ENCODE results near the gene PTPN5. TPM values are rescaled to one million over a fixed set of nuclear protein-coding genes. Genes with fewer than 3 reads are reported as not detected.

PTPN5 gene
- total RNA-seq, 1 experiment from 2014 or later: not detected

DNA sequence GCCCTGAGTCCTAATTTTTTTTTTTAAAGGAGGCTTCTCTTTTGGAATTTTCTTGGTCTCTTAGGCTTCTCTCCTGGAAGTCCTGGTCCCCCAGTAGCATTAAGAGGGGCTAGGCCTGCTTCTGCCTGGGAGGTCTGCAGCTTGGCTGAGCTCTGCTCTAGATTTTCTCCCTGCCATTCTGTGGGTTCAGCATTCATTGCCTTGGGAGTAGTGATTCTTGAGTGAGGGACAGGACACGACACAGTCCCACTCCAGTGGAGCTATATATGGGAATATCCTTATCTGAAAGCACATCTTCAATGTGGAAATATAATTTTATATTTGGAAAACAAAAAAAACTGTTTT lies 69.3 kb downstream of the PTPN5 start:
- no TSS peak for BruUV-seq (replicated peaks)
- Histone ChIP-seq H3K27me3 (ENCODE audit: control insufficient read depth, insufficient read depth, low read length) (peaks cover 2% of the 10 kb centered on the region), H3K4me1 (ENCODE audit: control insufficient read depth, insufficient read depth, low read length) (0 out of 2 replicates have a peak, but pooled peaks cover 3% of the 10 kb centered on the region), H3K27ac (ENCODE audit: low read length) (no peak overlapping the region), H3K36me3 (ENCODE audit: control insufficient read depth, insufficient read depth, low read length) (no peaks in the 10 kb centered on the region), H3K9me3 (ENCODE audit: control insufficient read depth, insufficient read depth, low read depth, low read length) (no peaks in the 10 kb centered on the region), H3K4me3 (ENCODE audit: low read depth in 2 of 2, low read length in 2 of 2) (no peak overlapping the region)
- intact Hi-C loops (cut with micrococcal nuclease; ENCODE audit: unreplicated experiment): no loop called here
- TF ChIP-seq TCF7L2 (IDR thresholded peaks at IDR 0.05; ENCODE audit: low read depth, low read length) (no peak), POLR2AphosphoS5 (IDR thresholded peaks at IDR 0.05; ENCODE audit: low read depth, low read length) (no peak)
- TF ChIP-seq, protein P1, sequence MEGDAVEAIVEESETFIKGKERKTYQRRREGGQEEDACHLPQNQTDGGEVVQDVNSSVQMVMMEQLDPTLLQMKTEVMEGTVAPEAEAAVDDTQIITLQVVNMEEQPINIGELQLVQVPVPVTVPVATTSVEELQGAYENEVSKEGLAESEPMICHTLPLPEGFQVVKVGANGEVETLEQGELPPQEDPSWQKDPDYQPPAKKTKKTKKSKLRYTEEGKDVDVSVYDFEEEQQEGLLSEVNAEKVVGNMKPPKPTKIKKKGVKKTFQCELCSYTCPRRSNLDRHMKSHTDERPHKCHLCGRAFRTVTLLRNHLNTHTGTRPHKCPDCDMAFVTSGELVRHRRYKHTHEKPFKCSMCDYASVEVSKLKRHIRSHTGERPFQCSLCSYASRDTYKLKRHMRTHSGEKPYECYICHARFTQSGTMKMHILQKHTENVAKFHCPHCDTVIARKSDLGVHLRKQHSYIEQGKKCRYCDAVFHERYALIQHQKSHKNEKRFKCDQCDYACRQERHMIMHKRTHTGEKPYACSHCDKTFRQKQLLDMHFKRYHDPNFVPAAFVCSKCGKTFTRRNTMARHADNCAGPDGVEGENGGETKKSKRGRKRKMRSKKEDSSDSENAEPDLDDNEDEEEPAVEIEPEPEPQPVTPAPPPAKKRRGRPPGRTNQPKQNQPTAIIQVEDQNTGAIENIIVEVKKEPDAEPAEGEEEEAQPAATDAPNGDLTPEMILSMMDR (IDR thresholded peaks at IDR 0.05): peak; percentile 53
- in situ Hi-C loops (cut with HindIII; ENCODE audit: low pct_unique_long_range_greater_than_20kb, low sequenced_read_pairs): no loop called here
- ATAC-seq: no peak
- ChIA-PET POLR2A (interaction anchor here (0.6 to 0.7 kb wide), 2 partner anchors 37 to 89 kb away, joined by 3 read pairs; no protein-coding TSS in a partner anchor), CTCF (interaction anchor here (0.6 to 1.7 kb wide), 10 partner anchors 9 to 880 kb away, joined by 3 to 9 read pairs (median 3); no protein-coding TSS in a partner anchor)
- DNase-seq (ENCODE audit: low read depth, low spot score): no peak

DNA sequence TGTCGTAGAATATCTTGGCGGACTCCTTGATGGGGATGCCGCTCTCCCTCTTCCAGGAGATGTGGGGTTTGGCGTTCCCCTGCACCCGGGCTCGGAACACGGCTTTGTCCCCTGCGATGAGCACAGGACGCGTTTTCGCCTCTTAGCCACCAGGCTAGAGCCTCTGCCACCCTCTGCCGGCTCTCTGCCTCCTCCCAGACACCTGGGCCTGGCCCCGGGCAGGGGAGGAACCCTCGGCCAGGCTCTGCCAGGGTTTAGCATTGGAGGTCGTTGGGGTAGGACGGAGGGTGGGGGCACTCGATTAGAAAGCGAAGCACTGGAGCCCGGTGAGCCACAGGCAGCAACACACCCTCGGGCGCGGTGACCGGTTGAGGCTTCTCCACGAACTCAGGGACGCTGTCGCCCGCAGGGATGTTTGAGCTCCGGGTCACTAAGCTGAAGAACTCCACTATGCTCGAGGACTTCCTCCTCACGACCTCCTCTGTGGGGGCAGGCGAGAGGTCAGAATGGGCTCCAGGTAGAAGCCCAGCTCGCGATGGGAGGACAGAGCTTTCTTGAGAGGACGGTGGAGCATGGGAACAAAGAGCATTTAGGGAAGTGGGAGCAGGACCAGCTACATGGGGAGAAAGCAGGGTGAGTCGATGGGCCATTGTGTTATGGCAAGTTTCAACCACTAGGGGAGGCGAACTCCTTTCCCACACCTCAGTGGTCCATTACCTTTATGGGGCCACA lies 69.9 kb downstream of the PTPN5 start:
- 0 out of 2 replicates have a peak, but pooled peaks cover 3% of the 10 kb centered on the region for H3K4me1 ChIP-seq (ENCODE audit: control insufficient read depth, insufficient read depth, low read length)
- in situ Hi-C loops (cut with HindIII; ENCODE audit: low pct_unique_long_range_greater_than_20kb, low sequenced_read_pairs): no loop called here
- intact Hi-C loops (cut with micrococcal nuclease; ENCODE audit: unreplicated experiment): no loop called here
- H3K27me3 ChIP-seq (ENCODE audit: control insufficient read depth, insufficient read depth, low read length): peaks cover 2% of the 10 kb centered on the region
- H3K27ac ChIP-seq (ENCODE audit: low read length): no peak overlapping the region
- no peaks in the 10 kb centered on the region for H3K9me3 ChIP-seq (ENCODE audit: control insufficient read depth, insufficient read depth, low read depth, low read length)
- ChIA-PET POLR2A (interaction anchor here (0.6 to 0.7 kb wide), 2 partner anchors 37 to 89 kb away, joined by 3 read pairs; no protein-coding TSS in a partner anchor), CTCF (interaction anchor here (0.5 to 1.7 kb wide), 11 partner anchors 9 to 880 kb away, joined by 3 to 9 read pairs (median 3); no protein-coding TSS in a partner anchor)
- BruUV-seq (replicated peaks): no TSS peak
- peak; percentile 58 for DNase-seq (ENCODE audit: low read depth, low spot score)
- TF ChIP-seq, protein P1 (IDR thresholded peaks at IDR 0.05): peak; percentile 89
- no peak for TF ChIP-seq SIN3A (IDR thresholded peaks at IDR 0.05; ENCODE audit: borderline replicate concordance, insufficient read depth, low read depth, low read length)
- ATAC-seq: peak; percentile 81
- H3K4me3 ChIP-seq (ENCODE audit: low read depth in 2 of 2, low read length in 2 of 2): peak overlapping the region; percentile 49 to 56
- H3K36me3 ChIP-seq (ENCODE audit: control insufficient read depth, insufficient read depth, low read length): no peaks in the 10 kb centered on the region

DNA sequence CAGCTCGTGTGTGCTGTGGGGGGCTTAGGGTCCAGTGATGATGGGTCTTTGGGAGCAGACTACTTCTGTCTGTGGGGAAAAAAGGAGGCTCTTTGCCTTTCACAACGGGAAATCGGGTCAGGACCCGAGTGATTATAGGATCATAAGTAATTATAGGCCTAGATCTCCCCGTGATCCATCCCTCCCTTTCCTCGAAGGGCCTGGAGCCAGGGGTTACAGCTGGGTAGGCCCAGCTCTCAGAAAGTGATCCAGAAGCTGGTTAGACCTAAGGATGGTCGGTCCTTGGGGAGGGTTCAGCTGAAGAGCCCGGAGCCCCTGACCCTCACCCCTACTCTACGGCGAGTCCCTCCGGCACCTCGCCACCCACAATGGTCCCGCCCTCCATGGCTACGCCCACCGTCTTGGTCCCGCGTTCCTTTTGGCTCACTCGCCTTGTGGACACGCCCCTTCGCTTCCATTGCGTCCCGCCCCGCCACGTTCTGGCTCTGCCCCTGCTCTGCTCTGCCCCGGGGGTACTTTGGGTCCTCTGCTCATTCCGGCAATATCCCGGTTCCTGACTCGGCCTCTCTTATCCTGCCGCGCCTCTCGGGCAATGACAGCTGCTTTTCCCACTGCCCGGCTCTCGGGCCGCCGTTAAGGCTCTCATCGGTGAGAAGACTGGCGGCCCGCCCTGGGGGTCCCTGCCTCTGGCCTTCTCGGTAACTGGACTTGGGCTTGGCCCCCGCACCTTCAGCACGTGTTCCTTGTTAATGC lies 70.6 kb downstream of the PTPN5 start:
- ChIA-PET POLR2A (no interaction called here), CTCF (interaction anchor here (1.0 to 1.7 kb wide), 4 partner anchors 8 to 43 kb away, joined by 3 to 9 read pairs (median 4); no protein-coding TSS in a partner anchor)
- TF ChIP-seq, protein P1 (IDR thresholded peaks at IDR 0.05): no peak
- TF ChIP-seq, protein P2, sequence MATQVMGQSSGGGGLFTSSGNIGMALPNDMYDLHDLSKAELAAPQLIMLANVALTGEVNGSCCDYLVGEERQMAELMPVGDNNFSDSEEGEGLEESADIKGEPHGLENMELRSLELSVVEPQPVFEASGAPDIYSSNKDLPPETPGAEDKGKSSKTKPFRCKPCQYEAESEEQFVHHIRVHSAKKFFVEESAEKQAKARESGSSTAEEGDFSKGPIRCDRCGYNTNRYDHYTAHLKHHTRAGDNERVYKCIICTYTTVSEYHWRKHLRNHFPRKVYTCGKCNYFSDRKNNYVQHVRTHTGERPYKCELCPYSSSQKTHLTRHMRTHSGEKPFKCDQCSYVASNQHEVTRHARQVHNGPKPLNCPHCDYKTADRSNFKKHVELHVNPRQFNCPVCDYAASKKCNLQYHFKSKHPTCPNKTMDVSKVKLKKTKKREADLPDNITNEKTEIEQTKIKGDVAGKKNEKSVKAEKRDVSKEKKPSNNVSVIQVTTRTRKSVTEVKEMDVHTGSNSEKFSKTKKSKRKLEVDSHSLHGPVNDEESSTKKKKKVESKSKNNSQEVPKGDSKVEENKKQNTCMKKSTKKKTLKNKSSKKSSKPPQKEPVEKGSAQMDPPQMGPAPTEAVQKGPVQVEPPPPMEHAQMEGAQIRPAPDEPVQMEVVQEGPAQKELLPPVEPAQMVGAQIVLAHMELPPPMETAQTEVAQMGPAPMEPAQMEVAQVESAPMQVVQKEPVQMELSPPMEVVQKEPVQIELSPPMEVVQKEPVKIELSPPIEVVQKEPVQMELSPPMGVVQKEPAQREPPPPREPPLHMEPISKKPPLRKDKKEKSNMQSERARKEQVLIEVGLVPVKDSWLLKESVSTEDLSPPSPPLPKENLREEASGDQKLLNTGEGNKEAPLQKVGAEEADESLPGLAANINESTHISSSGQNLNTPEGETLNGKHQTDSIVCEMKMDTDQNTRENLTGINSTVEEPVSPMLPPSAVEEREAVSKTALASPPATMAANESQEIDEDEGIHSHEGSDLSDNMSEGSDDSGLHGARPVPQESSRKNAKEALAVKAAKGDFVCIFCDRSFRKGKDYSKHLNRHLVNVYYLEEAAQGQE (IDR thresholded peaks at IDR 0.05; ENCODE audit: insufficient read depth in 1 of 2, low read depth in 2 of 2, low read length in 1 of 2): no peak
- TF ChIP-seq TCF7L2 (IDR thresholded peaks at IDR 0.05; ENCODE audit: low read depth, low read length) (no peak), POLR2AphosphoS5 (IDR thresholded peaks at IDR 0.05; ENCODE audit: low read depth, low read length) (no peak), SIN3A (IDR thresholded peaks at IDR 0.05; ENCODE audit: borderline replicate concordance, insufficient read depth, low read depth, low read length) (no peak)
- DNase-seq (ENCODE audit: low read depth, low spot score) (no peak), ATAC-seq (peak; percentile 88)
- Histone ChIP-seq H3K4me3 (ENCODE audit: low read depth in 2 of 2, low read length in 2 of 2) (peak overlapping the region; percentile 49 to 56), H3K36me3 (ENCODE audit: control insufficient read depth, insufficient read depth, low read length) (no peaks in the 10 kb centered on the region), H3K4me1 (ENCODE audit: control insufficient read depth, insufficient read depth, low read length) (0 out of 2 replicates have a peak, but pooled peaks cover 3% of the 10 kb centered on the region), H3K27me3 (ENCODE audit: control insufficient read depth, insufficient read depth, low read length) (peaks cover 5% of the 10 kb centered on the region), H3K9me3 (ENCODE audit: control insufficient read depth, insufficient read depth, low read depth, low read length) (no peaks in the 10 kb centered on the region), H3K27ac (ENCODE audit: low read length) (no peak overlapping the region)
- in situ Hi-C loops (cut with HindIII; ENCODE audit: low pct_unique_long_range_greater_than_20kb, low sequenced_read_pairs): no loop called here
- intact Hi-C loops (cut with micrococcal nuclease; ENCODE audit: unreplicated experiment): no loop called here
- no TSS peak for BruUV-seq (replicated peaks)
